SK-N-SH treated with all-trans-retinoic acid at 6 μM for 48 hours (cell line): Measurements from ENCODE around the gene CCBE1.
"Not testable (repeated sequence)": the region's sequence is repeated elsewhere in the genome, so short reads cannot be mapped to it uniquely, and the experiment has no call there.

Experiments
- ATAC-seq: fragments of 200-7000 bp; cut with Tn5 transposase; 3 replicates; pipeline ENCODE4 v1.9.1; 2020; ENCODE audit warnings: mild to moderate bottlenecking, moderate library complexity
- BACH2 ChIP-seq: fragments of 250-450 bp; sonication (Bioruptor Pico); IDR thresholded peaks from 2 replicates; pipeline ENCODE4 v1.9.0; 2021; ENCODE audit warnings: mild to moderate bottlenecking, borderline replicate concordance
- CREB5 ChIP-seq: fragments of 250-450 bp; sonication (Bioruptor Pico); IDR thresholded peaks from 2 replicates; pipeline ENCODE4 v1.5.1; 2020; ENCODE audit warnings: low read depth, mild to moderate bottlenecking, moderate library complexity
- CSDC2 ChIP-seq: fragments of 250-450 bp; sonication (Bioruptor Pico); IDR thresholded peaks from 2 replicates; pipeline ENCODE4 v1.5.0; 2020; ENCODE audit warnings: mild to moderate bottlenecking, moderate library complexity
- CSRNP3 ChIP-seq: fragments of 250-450 bp; sonication (Bioruptor Pico); IDR thresholded peaks from 2 replicates; pipeline ENCODE4 v1.5.1; 2021; ENCODE audit warnings: mild to moderate bottlenecking, moderate library complexity
- ESRRG ChIP-seq: fragments of 250-450 bp; sonication (Bioruptor Pico); IDR thresholded peaks from 2 replicates; pipeline ENCODE4 v1.6.1; 2021; ENCODE audit warnings: mild to moderate bottlenecking
- GLIS3 ChIP-seq: fragments of 250-450 bp; sonication (Bioruptor Pico); IDR thresholded peaks from 2 replicates; pipeline ENCODE4 v1.5.0; 2020; ENCODE audit warnings: mild to moderate bottlenecking, moderate library complexity
- ISL1 ChIP-seq: fragments of 250-450 bp; sonication (Bioruptor Pico); IDR thresholded peaks from 2 replicates; pipeline ENCODE4 v2.1.2; 2022; ENCODE audit warnings: mild to moderate bottlenecking, moderate library complexity
- OSR1 ChIP-seq: fragments of 250-450 bp; sonication (Bioruptor Pico); IDR thresholded peaks from 2 replicates; pipeline ENCODE4 v1.8.0; 2022; ENCODE audit warnings: moderate library complexity, mild to moderate bottlenecking, inconsistent platforms
- PPARA ChIP-seq: fragments of 250-450 bp; sonication (Bioruptor Pico); IDR thresholded peaks from 2 replicates; pipeline ENCODE4 v1.5.0; 2020; ENCODE audit warnings: mild to moderate bottlenecking, borderline replicate concordance
- RARB ChIP-seq: fragments of 250-450 bp; sonication (Bioruptor Pico); IDR thresholded peaks from 2 replicates; pipeline ENCODE4 v1.8.0; 2021; ENCODE audit warnings: mild to moderate bottlenecking, moderate library complexity
- SNAI2 ChIP-seq: fragments of 250-450 bp; sonication (Bioruptor Pico); IDR thresholded peaks from 2 replicates; pipeline ENCODE4 v1.5.0; 2020; ENCODE audit warnings: mild to moderate bottlenecking, moderate library complexity
- TCF4 ChIP-seq: fragments of 250-450 bp; sonication (Bioruptor Pico); IDR thresholded peaks from 2 replicates; pipeline ENCODE4 v1.8.0; 2021; ENCODE audit warnings: mild to moderate bottlenecking, moderate library complexity, borderline replicate concordance
- TOX ChIP-seq: fragments of 250-450 bp; sonication (Bioruptor Pico); IDR thresholded peaks from 2 replicates; pipeline ENCODE4 v1.8.0; 2021; ENCODE audit warnings: mild to moderate bottlenecking, moderate library complexity, borderline replicate concordance
- ZC3H10 ChIP-seq: fragments of 250-450 bp; sonication (Bioruptor Pico); IDR thresholded peaks from 2 replicates; pipeline ENCODE4 v1.5.1; 2021; ENCODE audit warnings: mild to moderate bottlenecking, moderate library complexity
- ZFP3 ChIP-seq: fragments of 250-450 bp; sonication (Bioruptor Pico); IDR thresholded peaks from 2 replicates; pipeline ENCODE4 v1.5.0; 2020; ENCODE audit warnings: mild to moderate bottlenecking, moderate library complexity
- ZFP30 ChIP-seq: fragments of 450-650 bp; formaldehyde crosslinking; IDR thresholded peaks from 2 replicates; pipeline ENCODE4 v1.5.0; 2022; ENCODE audit warnings: mild to moderate bottlenecking, moderate library complexity
- ZNF565 ChIP-seq: fragments of 450-650 bp; formaldehyde crosslinking; conservative IDR thresholded peaks from 2 replicates; pipeline ENCODE4 v1.5.0; 2020; ENCODE audit warnings: low read depth, mild to moderate bottlenecking, moderate library complexity
- ZNF70 ChIP-seq: fragments of 450-650 bp; formaldehyde crosslinking; IDR thresholded peaks from 2 replicates; pipeline ENCODE4 v1.5.0; 2020; ENCODE audit warnings: mild to moderate bottlenecking, moderate library complexity
- ZNF8 ChIP-seq: fragments of 450-650 bp; formaldehyde crosslinking; IDR thresholded peaks from 2 replicates; pipeline ENCODE4 v1.5.0; 2020; ENCODE audit warnings: mild to moderate bottlenecking, moderate library complexity
- TF ChIP-seq, protein P1 (sequence below): fragments of 250-450 bp; sonication (Bioruptor Pico); IDR thresholded peaks from 2 replicates; pipeline ENCODE4 v1.8.0; 2020; ENCODE audit warnings: mild to moderate bottlenecking, moderate library complexity, borderline replicate concordance
- TF ChIP-seq, protein P2 (sequence below): fragments of 250-450 bp; sonication (Bioruptor Pico); IDR thresholded peaks from 2 replicates; pipeline ENCODE4 v1.8.0; 2021; ENCODE audit warnings: low read depth, mild to moderate bottlenecking, moderate library complexity, borderline replicate concordance

Gene CCBE1

DNA sequence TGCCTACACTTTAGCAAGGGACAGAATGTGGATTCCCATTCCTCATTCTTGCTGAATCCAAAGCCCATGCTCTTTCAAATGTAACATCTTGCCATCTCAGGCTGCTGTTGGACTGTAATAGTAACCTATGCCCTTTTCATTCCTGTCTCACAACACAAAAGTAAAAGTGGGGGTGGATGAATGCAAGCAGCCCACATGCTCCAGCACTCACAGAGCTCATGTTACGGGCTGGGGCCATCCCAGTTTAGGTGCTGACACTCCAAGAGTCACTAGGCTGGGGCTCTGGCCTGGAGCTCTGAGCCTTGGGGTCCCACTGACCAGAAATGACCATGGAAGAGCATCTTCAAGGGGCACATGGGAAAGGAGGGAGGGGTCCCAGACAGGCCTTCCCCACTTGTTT lies 47.6 kb downstream of the CCBE1 start:
- TF ChIP-seq ZC3H10 (CRISPR knock-in tag) (no peak), OSR1 (CRISPR knock-in tag) (no peak), PPARA (CRISPR knock-in tag) (no peak), CREB5 (no peak), SNAI2 (CRISPR knock-in tag) (no peak), GLIS3 (CRISPR knock-in tag) (no peak), TCF4 (CRISPR knock-in tag) (no peak), ZNF70 (CRISPR knock-in tag) (no peak)
- TF ChIP-seq, protein P1, sequence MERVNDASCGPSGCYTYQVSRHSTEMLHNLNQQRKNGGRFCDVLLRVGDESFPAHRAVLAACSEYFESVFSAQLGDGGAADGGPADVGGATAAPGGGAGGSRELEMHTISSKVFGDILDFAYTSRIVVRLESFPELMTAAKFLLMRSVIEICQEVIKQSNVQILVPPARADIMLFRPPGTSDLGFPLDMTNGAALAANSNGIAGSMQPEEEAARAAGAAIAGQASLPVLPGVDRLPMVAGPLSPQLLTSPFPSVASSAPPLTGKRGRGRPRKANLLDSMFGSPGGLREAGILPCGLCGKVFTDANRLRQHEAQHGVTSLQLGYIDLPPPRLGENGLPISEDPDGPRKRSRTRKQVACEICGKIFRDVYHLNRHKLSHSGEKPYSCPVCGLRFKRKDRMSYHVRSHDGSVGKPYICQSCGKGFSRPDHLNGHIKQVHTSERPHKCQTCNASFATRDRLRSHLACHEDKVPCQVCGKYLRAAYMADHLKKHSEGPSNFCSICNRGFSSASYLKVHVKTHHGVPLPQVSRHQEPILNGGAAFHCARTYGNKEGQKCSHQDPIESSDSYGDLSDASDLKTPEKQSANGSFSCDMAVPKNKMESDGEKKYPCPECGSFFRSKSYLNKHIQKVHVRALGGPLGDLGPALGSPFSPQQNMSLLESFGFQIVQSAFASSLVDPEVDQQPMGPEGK (CRISPR knock-in tag): no peak
- ATAC-seq: no peak

- not testable (repeated sequence) for ATAC-seq
Observed at GRCh38 chr18:59648469-59648868, 48.8 kb downstream of the CCBE1 start.

DNA sequence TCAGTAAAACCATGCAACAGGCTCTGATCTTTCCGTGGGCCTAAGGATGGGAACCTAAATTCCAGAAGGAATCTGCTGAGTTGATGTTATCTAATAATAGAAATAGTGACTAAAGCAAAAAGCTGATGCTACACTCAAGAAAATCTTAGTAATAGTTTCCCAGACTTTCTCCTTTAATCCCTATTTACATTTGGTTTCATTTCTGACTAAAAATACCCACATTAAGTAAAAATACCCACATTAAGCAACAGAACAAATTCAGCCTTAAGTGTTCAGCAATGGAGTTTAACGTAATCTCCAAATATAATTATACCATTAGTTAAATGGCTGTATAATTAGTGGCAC lies 50.3 kb downstream of the CCBE1 start:
- no peak for TF ChIP-seq CSRNP3 (CRISPR knock-in tag)
- no peak for TF ChIP-seq ZNF70 (CRISPR knock-in tag)
- TF ChIP-seq GLIS3 (CRISPR knock-in tag): no peak
- TF ChIP-seq TOX (CRISPR knock-in tag): no peak
- TF ChIP-seq ZNF565 (CRISPR knock-in tag): no peak
- TF ChIP-seq ZNF8 (CRISPR knock-in tag): no peak
- no peak for TF ChIP-seq CSDC2 (CRISPR knock-in tag)
- no peak for TF ChIP-seq ZFP30 (CRISPR knock-in tag)
- no peak for TF ChIP-seq OSR1 (CRISPR knock-in tag)
- TF ChIP-seq ZFP3 (CRISPR knock-in tag): no peak
- TF ChIP-seq ISL1 (CRISPR knock-in tag): no peak
- no peak for TF ChIP-seq PPARA (CRISPR knock-in tag)
- TF ChIP-seq ESRRG (CRISPR knock-in tag): no peak
- TF ChIP-seq, protein P1 (CRISPR knock-in tag): no peak
- TF ChIP-seq ZC3H10 (CRISPR knock-in tag): no peak
- no peak for ATAC-seq

GRCh38 chr18:59646228-59646962 lies 50.8 kb downstream of the CCBE1 start:
- ATAC-seq: no peak
- TF ChIP-seq TCF4 (CRISPR knock-in tag) (no peak), RARB (CRISPR knock-in tag) (no peak), GLIS3 (CRISPR knock-in tag) (no peak), SNAI2 (CRISPR knock-in tag) (no peak), ZC3H10 (CRISPR knock-in tag) (no peak), TOX (CRISPR knock-in tag) (no peak), CREB5 (no peak), ZFP3 (CRISPR knock-in tag) (no peak), PPARA (CRISPR knock-in tag) (no peak), ZFP30 (CRISPR knock-in tag) (no peak), ZNF565 (CRISPR knock-in tag) (no peak), BACH2 (CRISPR knock-in tag) (no peak), ISL1 (CRISPR knock-in tag) (no peak), ESRRG (CRISPR knock-in tag) (no peak), ZNF70 (CRISPR knock-in tag) (no peak), ZNF8 (CRISPR knock-in tag) (no peak), CSDC2 (CRISPR knock-in tag) (no peak)
- TF ChIP-seq, protein P1 (CRISPR knock-in tag): no peak
- TF ChIP-seq, protein P2, sequence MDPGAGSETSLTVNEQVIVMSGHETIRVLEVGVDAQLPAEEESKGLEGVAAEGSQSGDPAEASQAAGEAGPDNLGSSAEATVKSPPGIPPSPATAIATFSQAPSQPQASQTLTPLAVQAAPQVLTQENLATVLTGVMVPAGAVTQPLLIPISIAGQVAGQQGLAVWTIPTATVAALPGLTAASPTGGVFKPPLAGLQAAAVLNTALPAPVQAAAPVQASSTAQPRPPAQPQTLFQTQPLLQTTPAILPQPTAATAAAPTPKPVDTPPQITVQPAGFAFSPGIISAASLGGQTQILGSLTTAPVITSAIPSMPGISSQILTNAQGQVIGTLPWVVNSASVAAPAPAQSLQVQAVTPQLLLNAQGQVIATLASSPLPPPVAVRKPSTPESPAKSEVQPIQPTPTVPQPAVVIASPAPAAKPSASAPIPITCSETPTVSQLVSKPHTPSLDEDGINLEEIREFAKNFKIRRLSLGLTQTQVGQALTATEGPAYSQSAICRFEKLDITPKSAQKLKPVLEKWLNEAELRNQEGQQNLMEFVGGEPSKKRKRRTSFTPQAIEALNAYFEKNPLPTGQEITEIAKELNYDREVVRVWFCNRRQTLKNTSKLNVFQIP (CRISPR knock-in tag): no peak
